Activated naive CD4-positive, alpha-beta T cell treated with Interleukin-2 at 50 U/mL for 16 hours (primary cell): ENCODE measurements around the gene CMPK2.

Experiments used
- DNase-seq: peaks from one replicate; pipeline ENCODE4 v3.0.0-alpha.2; 2020

CMPK2 gene

GRCh38 chr2:6808426-6808825, 57.3 kb downstream of the CMPK2 start:
- DNase-seq, result no peak

- no peak for DNase-seq
These were observed 59.1 kb downstream of the CMPK2 start for GRCh38 chr2:6806604-6807003.

GRCh38 chr2:6800553-6800952, 65.2 kb downstream of the CMPK2 start:
- DNase-seq, result no peak
